Left ventricle myocardium superior (tissue), 1 donor: Measurements from ENCODE around the gene BSN. TPM values are rescaled to one million over a fixed set of nuclear protein-coding genes. Genes with fewer than 3 reads are reported as not detected.
"Not testable (repeated sequence)": the region's sequence is repeated elsewhere in the genome, so short reads cannot be mapped to it uniquely, and the experiment has no call there.

Experiments
- ATAC-seq: fragments of 200-7000 bp; cut with Tn5 transposase; one replicate; pipeline ENCODE4 v1.9.1; 2020; ENCODE audit warnings: mild to moderate bottlenecking, moderate library complexity
- DNase-seq: peaks from one replicate; pipeline ENCODE4 v3.0.0-alpha.2; 2020
- intact Hi-C: fragments of 100-400 bp; cut with micrococcal nuclease; formaldehyde crosslinking; loops from one replicate; pipeline ENCODE4 v1.11.0; 2022
- total RNA-seq: library from RNA; stranded (reverse); fragmentation: NEBNext Ultra II Directional; extraction: Animal tissue kit (Norgen Biotek cat#: 25700); gene quantifications from one replicate; pipeline ENCODE4 v1.2.1, GENCODE V29; 2021
- donor health status: DM: no; HTN: yes; CAD: no; lungs with severe emphysema.

BSN gene
- total RNA-seq, 1 donor from 2014 or later, result 0.30 TPM

- ATAC-seq, intact Hi-C loops, DNase-seq: not testable (repeated sequence)
These were observed 130.2 kb downstream of the BSN start for GRCh38 chr3:49684453-49684852.

GRCh38 chr3:49685103-49685502 is 130.8 kb downstream of the BSN start:
- ATAC-seq, DNase-seq, intact Hi-C loops: not testable (repeated sequence)

GRCh38 chr3:49685846-49686245 is 131.6 kb downstream of the BSN start:
- DNase-seq, intact Hi-C loops, ATAC-seq: not testable (repeated sequence)

GRCh38 chr3:49686346-49686745 is 132.1 kb downstream of the BSN start:
- intact Hi-C loops, DNase-seq: not testable (repeated sequence)
- ATAC-seq, result peak; percentile 3

- intact Hi-C loops, result not testable (repeated sequence)
- ATAC-seq, result peak; percentile 53
- peak; percentile 67 for DNase-seq
These were observed 132.6 kb downstream of the BSN start for GRCh38 chr3:49686769-49687423.

GRCh38 chr3:49687424-49687795 is 133.1 kb downstream of the BSN start:
- intact Hi-C loops, ATAC-seq, DNase-seq: not testable (repeated sequence)

- intact Hi-C loops, DNase-seq, ATAC-seq: not testable (repeated sequence)
These were observed 134.2 kb downstream of the BSN start for GRCh38 chr3:49688338-49689045.

- ATAC-seq (peak; percentile 84), DNase-seq (peak; percentile 96)
- intact Hi-C loops, result no loop called here
These were observed 135.0 kb downstream of the BSN start, which contains the start of the genes MST1 and RNF123 for GRCh38 chr3:49689046-49689907. TSS of gene MST1 (minus strand) at chr3:49689474. CDS start at chr3:49688691, 783 bp downstream. TSS of gene RNF123 (plus strand) at chr3:49689557. CDS start at chr3:49691166, 1,609 bp downstream.

- DNase-seq, intact Hi-C loops, ATAC-seq: not testable (repeated sequence)
These were observed 135.8 kb downstream of the BSN start for GRCh38 chr3:49689908-49690624.

GRCh38 chr3:49690856-49691255 is 136.6 kb downstream of the BSN start:
- DNase-seq, intact Hi-C loops: not testable (repeated sequence)

GRCh38 chr3:49691481-49691880 is 137.2 kb downstream of the BSN start:
- DNase-seq, intact Hi-C loops, ATAC-seq: not testable (repeated sequence)

More at GRCh38 chr3:49690856-49691255, 136.6 kb downstream of the BSN start:
- not testable (repeated sequence) for ATAC-seq

GRCh38 chr3:49694409-49695070 is 140.3 kb downstream of the BSN start:
- intact Hi-C loops, ATAC-seq, DNase-seq: not testable (repeated sequence)

- DNase-seq, intact Hi-C loops: not testable (repeated sequence)
- peak; percentile 82 for ATAC-seq
These were observed 141.2 kb downstream of the BSN start for GRCh38 chr3:49695350-49696015.

GRCh38 chr3:49699281-49699979 is 145.2 kb downstream of the BSN start:
- DNase-seq (no peak), ATAC-seq (peak; percentile 11)
- intact Hi-C loops, result no loop called here

- intact Hi-C loops, result no loop called here
- DNase-seq (no peak), ATAC-seq (no peak)
These were observed 145.7 kb downstream of the BSN start for GRCh38 chr3:49700014-49700413.

GRCh38 chr3:49700453-49701128 is 146.3 kb downstream of the BSN start:
- intact Hi-C loops, result no loop called here
- ATAC-seq (no peak), DNase-seq (no peak)
